Hepatocyte (in vitro differentiated cells): ENCODE results near the gene EEF1AKMT3. TPM values are rescaled to one million over a fixed set of nuclear protein-coding genes. Genes with fewer than 3 reads are reported as not detected.

Experiments
- DNase-seq: peaks from one replicate; pipeline ENCODE4 v3.0.0-alpha.2; 2016; ENCODE audit warnings: low spot score
- H2AFZ ChIP-seq: fragments of 200-600 bp; sonication (generic); 2 replicates; pipeline ENCODE4 v1.6.0; 2016; ENCODE audit warnings: antibody characterized with exemption, mild to moderate bottlenecking
- H3K27ac ChIP-seq: fragments of 200-600 bp; sonication (generic); 2 replicates; pipeline ENCODE4 v1.5.1; 2016; ENCODE audit warnings: mild to moderate bottlenecking
- H3K27me3 ChIP-seq: fragments of 200-600 bp; sonication (generic); 2 replicates; pipeline ENCODE4 v1.6.1; 2016
- H3K36me3 ChIP-seq: fragments of 200-600 bp; sonication (generic); replicated peaks from 2 replicates; pipeline ENCODE4 v1.5.1; 2016; ENCODE audit warnings: low read depth; ENCODE audit not compliant: insufficient read depth
- H3K4me1 ChIP-seq: fragments of 200-600 bp; sonication (generic); 2 replicates; pipeline ENCODE4 v1.5.1; 2016; ENCODE audit warnings: mild to moderate bottlenecking, moderate library complexity; ENCODE audit not compliant: insufficient read depth
- H3K4me2 ChIP-seq: fragments of 200-600 bp; sonication (generic); 2 replicates; pipeline ENCODE4 v1.6.0; 2016
- H3K4me3 ChIP-seq: fragments of 200-600 bp; sonication (generic); 2 replicates; pipeline ENCODE4 v1.5.1; 2016; ENCODE audit warnings: mild to moderate bottlenecking
- H3K79me2 ChIP-seq: fragments of 200-600 bp; sonication (generic); 2 replicates; pipeline ENCODE4 v1.6.0; 2017; ENCODE audit warnings: mild to moderate bottlenecking
- H3K9me2 ChIP-seq: fragments of 200-600 bp; sonication (generic); replicated peaks from 2 replicates; pipeline ENCODE4 v1.6.0; 2017; ENCODE audit warnings: mild to moderate bottlenecking; ENCODE audit not compliant: insufficient read depth
- H3K9me3 ChIP-seq: fragments of 200-600 bp; sonication (generic); 2 replicates; pipeline ENCODE4 v1.5.1; 2016; ENCODE audit warnings: low read depth, mild to moderate bottlenecking
- H4K20me1 ChIP-seq: fragments of 200-600 bp; sonication (generic); 2 replicates; pipeline ENCODE4 v1.6.0; 2016; ENCODE audit warnings: mild to moderate bottlenecking; ENCODE audit not compliant: insufficient read depth, poor library complexity, severe bottlenecking
- EZH2 ChIP-seq: fragments of 200-600 bp; sonication (generic); IDR thresholded peaks from 2 replicates; pipeline ENCODE4 v1.6.1; 2016; ENCODE audit warnings: antibody characterized with exemption, mild to moderate bottlenecking, borderline replicate concordance
- EZH2phosphoT487 ChIP-seq: fragments of 200-600 bp; sonication (generic); IDR thresholded peaks from one replicate; pipeline ENCODE4 v1.6.1; 2018; ENCODE audit warnings: antibody characterized with exemption, mild to moderate bottlenecking, low read depth, moderate library complexity; ENCODE audit not compliant: unreplicated experiment, severe bottlenecking
- whole genome bisulfite sequencing: methylation state at CpG from one replicate; pipeline ENCODE4 v1.1.6; 2016; ENCODE audit warnings: low lambda C conversion rate; ENCODE audit errors: missing lambda C conversion rate; 5-methylcytosine and 5-hydroxymethylcytosine counted together
- polyA plus RNA-seq: library from polyadenylated mRNA; unstranded; fragments of >200 nt; fragmentation: Nextera tagmentation; extraction: Ambion mirVana; gene quantifications from 2 replicates; pipeline ENCODE4 v1.2.1, GENCODE V29; 2016
- total RNA-seq: library from RNA; depleted of rRNA; stranded (reverse); fragments of >200 nt; gene quantifications from 2 replicates; pipeline ENCODE4 v1.2.3, GENCODE V29; 2014
- TF ChIP-seq, protein P1 (sequence below): fragments of 200-600 bp; sonication (generic); IDR thresholded peaks from 2 replicates; pipeline ENCODE4 v1.5.1; 2016; ENCODE audit warnings: antibody characterized with exemption, mild to moderate bottlenecking; ENCODE audit not compliant: poor library complexity

The EEF1AKMT3 gene
- total and polyA plus RNA-seq, 2 experiments from 2014 or later = 4.5 to 7.6 TPM

DNA sequence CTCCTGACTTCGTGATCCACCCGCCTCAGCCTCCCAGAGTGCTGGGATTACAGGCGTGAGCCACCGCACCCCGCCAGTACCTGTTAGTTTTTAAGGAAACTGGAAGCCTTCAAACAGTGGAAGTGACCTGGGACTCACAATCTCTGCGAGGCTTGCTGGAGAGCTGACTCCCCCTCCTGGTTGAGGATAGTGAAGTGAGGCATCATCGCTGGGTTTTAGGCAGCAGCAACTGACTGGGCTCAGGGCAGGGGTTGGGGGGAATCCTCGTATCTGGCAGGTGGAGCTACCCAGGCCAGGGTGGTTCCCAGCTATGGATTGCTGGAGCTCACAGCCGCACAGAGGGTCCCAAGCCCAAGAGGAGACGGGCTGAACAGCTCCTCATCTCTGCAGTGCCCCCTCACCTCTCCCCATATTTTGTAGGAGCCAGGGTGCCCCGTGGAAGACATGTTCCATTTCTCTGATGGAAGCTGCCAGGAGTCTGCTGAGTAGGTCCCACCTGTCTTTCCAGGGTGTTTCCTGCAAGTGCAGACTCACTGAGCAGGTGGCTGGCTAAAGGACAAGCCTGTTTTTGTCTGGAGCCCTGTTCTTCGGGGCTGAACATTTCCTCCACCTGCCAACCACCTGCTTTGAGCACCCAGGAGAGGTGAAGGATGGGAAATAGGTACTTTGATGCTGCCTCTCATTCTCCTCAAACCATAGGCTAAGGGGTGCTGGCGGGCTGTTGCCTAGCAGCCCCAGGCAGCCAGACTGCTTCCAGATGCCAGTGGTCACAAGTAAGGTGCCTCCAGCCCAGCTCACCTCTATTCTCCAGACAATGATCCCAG lies 43.0 kb downstream of the EEF1AKMT3 start:
- H3K4me3 ChIP-seq = no peak overlapping the region
- peaks cover 5% of the 10 kb centered on the region for H3K4me1 ChIP-seq
- H3K79me2 ChIP-seq = no peaks in the 10 kb centered on the region
- no peaks in the 10 kb centered on the region for H3K9me2 ChIP-seq
- TF ChIP-seq EZH2 (no peak), EZH2phosphoT487 (no peak)
- TF ChIP-seq, protein P1, sequence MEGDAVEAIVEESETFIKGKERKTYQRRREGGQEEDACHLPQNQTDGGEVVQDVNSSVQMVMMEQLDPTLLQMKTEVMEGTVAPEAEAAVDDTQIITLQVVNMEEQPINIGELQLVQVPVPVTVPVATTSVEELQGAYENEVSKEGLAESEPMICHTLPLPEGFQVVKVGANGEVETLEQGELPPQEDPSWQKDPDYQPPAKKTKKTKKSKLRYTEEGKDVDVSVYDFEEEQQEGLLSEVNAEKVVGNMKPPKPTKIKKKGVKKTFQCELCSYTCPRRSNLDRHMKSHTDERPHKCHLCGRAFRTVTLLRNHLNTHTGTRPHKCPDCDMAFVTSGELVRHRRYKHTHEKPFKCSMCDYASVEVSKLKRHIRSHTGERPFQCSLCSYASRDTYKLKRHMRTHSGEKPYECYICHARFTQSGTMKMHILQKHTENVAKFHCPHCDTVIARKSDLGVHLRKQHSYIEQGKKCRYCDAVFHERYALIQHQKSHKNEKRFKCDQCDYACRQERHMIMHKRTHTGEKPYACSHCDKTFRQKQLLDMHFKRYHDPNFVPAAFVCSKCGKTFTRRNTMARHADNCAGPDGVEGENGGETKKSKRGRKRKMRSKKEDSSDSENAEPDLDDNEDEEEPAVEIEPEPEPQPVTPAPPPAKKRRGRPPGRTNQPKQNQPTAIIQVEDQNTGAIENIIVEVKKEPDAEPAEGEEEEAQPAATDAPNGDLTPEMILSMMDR = no peak
- no peak overlapping the region for H3K27ac ChIP-seq
- DNase-seq = no peak
- no peaks in the 10 kb centered on the region for H3K36me3 ChIP-seq
- no peak overlapping the region for H2AFZ ChIP-seq
- 70% methylated on average over 13 of the region's 13 CpGs for WGBS
- H3K4me2 ChIP-seq = no peak overlapping the region
- H4K20me1 ChIP-seq = no peaks in the 10 kb centered on the region
- H3K27me3 ChIP-seq = no peaks in the 10 kb centered on the region
- no peaks in the 10 kb centered on the region for H3K9me3 ChIP-seq

- TF ChIP-seq EZH2phosphoT487 (no peak), EZH2 (no peak)
- TF ChIP-seq, protein P1 = no peak
- Histone ChIP-seq H3K4me3 (no peak overlapping the region), H3K27me3 (no peaks in the 10 kb centered on the region), H3K9me3 (no peaks in the 10 kb centered on the region), H3K79me2 (no peaks in the 10 kb centered on the region), H3K36me3 (no peaks in the 10 kb centered on the region), H3K4me1 (peaks cover 5% of the 10 kb centered on the region), H2AFZ (no peak overlapping the region), H3K9me2 (no peaks in the 10 kb centered on the region), H3K27ac (no peak overlapping the region), H3K4me2 (no peak overlapping the region), H4K20me1 (peaks cover under 1% of the 10 kb centered on the region)
- DNase-seq = no peak
- 70% methylated on average over 3 of the region's 3 CpGs for WGBS
Observed at GRCh38 chr12:57816001-57816854, 43.8 kb downstream of the EEF1AKMT3 start.

DNA sequence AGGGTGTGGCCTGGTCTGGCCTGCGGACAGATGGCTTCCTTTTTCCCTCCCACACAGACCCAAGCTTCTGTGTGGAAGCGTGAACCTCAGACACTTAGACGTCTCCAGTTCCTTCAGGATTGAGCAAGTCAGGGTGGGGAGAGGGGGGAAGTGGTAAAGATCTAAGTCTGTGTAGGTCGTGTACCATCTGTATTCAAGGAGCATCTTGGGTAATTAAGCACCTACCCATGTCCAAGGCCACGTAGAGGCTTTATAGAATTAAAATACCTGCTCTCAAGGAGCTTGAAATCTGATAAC lies 44.4 kb downstream of the EEF1AKMT3 start:
- no peaks in the 10 kb centered on the region for H3K9me3 ChIP-seq
- H3K27ac ChIP-seq = no peak overlapping the region
- no peaks in the 10 kb centered on the region for H3K36me3 ChIP-seq
- H4K20me1 ChIP-seq = peaks cover 4% of the 10 kb centered on the region
- no peak overlapping the region for H2AFZ ChIP-seq
- H3K79me2 ChIP-seq = no peaks in the 10 kb centered on the region
- H3K27me3 ChIP-seq = no peaks in the 10 kb centered on the region
- H3K9me2 ChIP-seq = no peaks in the 10 kb centered on the region
- WGBS = 73% methylated on average over 5 of the region's 5 CpGs
- H3K4me2 ChIP-seq = no peak overlapping the region
- no peak for DNase-seq
- H3K4me1 ChIP-seq = peaks cover 5% of the 10 kb centered on the region
- no peak overlapping the region for H3K4me3 ChIP-seq
- TF ChIP-seq, protein P1 = no peak
- TF ChIP-seq EZH2 = no peak
- no peak for TF ChIP-seq EZH2phosphoT487
